GM23338 (cell line): ENCODE measurements around the gene MAD1L1. TPM values are rescaled to one million over a fixed set of nuclear protein-coding genes. Genes with fewer than 3 reads are reported as not detected.

Experiments
- ATAC-seq: fragments of 200-7000 bp; cut with Tn5 transposase; 3 replicates; pipeline ENCODE4 v1.9.1; 2020
- DNase-seq: peaks from one replicate; pipeline ENCODE4 v3.0.0-alpha.2; 2015; ENCODE audit warnings: low spot score
- H2AFZ ChIP-seq: fragments of 200-600 bp; sonication (generic); 2 replicates; pipeline ENCODE4 v1.8.0; 2016; ENCODE audit warnings: antibody characterized with exemption, mild to moderate bottlenecking, moderate library complexity
- H3F3A ChIP-seq: fragments of 200-600 bp; sonication (generic); replicated peaks from 2 replicates; pipeline ENCODE4 v1.8.0; 2017; ENCODE audit warnings: antibody characterized with exemption, mixed run types, low read depth
- H3K27ac ChIP-seq: fragments of 200-600 bp; sonication (generic); 2 replicates; pipeline ENCODE4 v1.6.1; 2016; ENCODE audit warnings: low read depth
- H3K27me3 ChIP-seq: fragments of 200-600 bp; sonication (generic); 2 replicates; pipeline ENCODE4 v1.8.0; 2016; ENCODE audit warnings: mild to moderate bottlenecking, mixed run types, moderate library complexity; ENCODE audit not compliant: insufficient read depth
- H3K36me3 ChIP-seq: fragments of 200-600 bp; sonication (generic); 2 replicates; pipeline ENCODE4 v1.8.0; 2016; ENCODE audit warnings: mild to moderate bottlenecking; ENCODE audit not compliant: insufficient read depth
- H3K4me1 ChIP-seq: fragments of 200-600 bp; sonication (generic); 2 replicates; pipeline ENCODE4 v1.8.0; 2016; ENCODE audit warnings: mild to moderate bottlenecking, moderate library complexity; ENCODE audit not compliant: insufficient read depth
- H3K4me2 ChIP-seq: fragments of 200-600 bp; sonication (generic); 2 replicates; pipeline ENCODE4 v1.7.1; 2017; ENCODE audit warnings: mixed run types
- H3K4me3 ChIP-seq: fragments of 200-600 bp; sonication (generic); 2 replicates; pipeline ENCODE4 v1.6.1; 2016; ENCODE audit warnings: mixed run types
- H3K79me2 ChIP-seq: fragments of 200-600 bp; sonication (generic); replicated peaks from 2 replicates; pipeline ENCODE4 v1.8.0; 2017; ENCODE audit warnings: mild to moderate bottlenecking; ENCODE audit not compliant: insufficient read depth
- H3K9me2 ChIP-seq: fragments of 200-600 bp; sonication (generic); 2 replicates; pipeline ENCODE4 v1.8.0; 2017; ENCODE audit not compliant: insufficient read depth
- H4K20me1 ChIP-seq: fragments of 200-600 bp; sonication (generic); replicated peaks from 2 replicates; pipeline ENCODE4 v1.8.0; 2017; ENCODE audit warnings: mild to moderate bottlenecking; ENCODE audit not compliant: insufficient read depth
- H3K27ac Mint-ChIP-seq: 2 replicates; pipeline ENCODE4 v1.8.0; 2020; ENCODE audit warnings: inconsistent platforms, mild to moderate bottlenecking, moderate library complexity, mixed read lengths
- H3K27me3 Mint-ChIP-seq: 3 replicates; pipeline ENCODE4 v1.8.0; 2022; ENCODE audit warnings: low read depth, mild to moderate bottlenecking, moderate library complexity, mixed read lengths, inconsistent platforms; ENCODE audit not compliant: insufficient read depth, poor library complexity
- H3K36me3 Mint-ChIP-seq: 3 replicates; pipeline ENCODE4 v1.8.0; 2021; ENCODE audit warnings: low read depth, mild to moderate bottlenecking, inconsistent platforms, moderate library complexity, mixed read lengths
- H3K4me1 Mint-ChIP-seq: 3 replicates; pipeline ENCODE4 v1.8.0; 2020; ENCODE audit warnings: mild to moderate bottlenecking, inconsistent platforms, mixed read lengths
- H3K4me3 Mint-ChIP-seq: 3 replicates; pipeline ENCODE4 v1.8.0; 2021; ENCODE audit warnings: moderate library complexity, mild to moderate bottlenecking, inconsistent platforms, mixed read lengths
- H3K9me3 Mint-ChIP-seq: 3 replicates; pipeline ENCODE4 v1.8.0; 2020; ENCODE audit warnings: moderate library complexity, mild to moderate bottlenecking, inconsistent platforms, mixed read lengths
- CREB1 ChIP-seq: fragments of 250-450 bp; sonication (Bioruptor Pico); IDR thresholded peaks from 2 replicates; pipeline ENCODE4 v1.5.0; 2020; ENCODE audit warnings: low read depth, mild to moderate bottlenecking, moderate library complexity
- CTCF ChIP-seq, 2 experiments: fragments of 200-600 bp in 1 of 2; sonication (generic) in 1 of 2; conservative IDR thresholded peaks; 2 replicates each; pipeline versions ENCODE4 v1.5.1 to v1.6.1; 2016 to 2017; ENCODE audit warnings: antibody characterized with exemption in 2 of 2, low read depth in 2 of 2, mild to moderate bottlenecking in 2 of 2, moderate library complexity in 1 of 2
- ETS1 ChIP-seq: IDR thresholded peaks from 2 replicates; pipeline ENCODE4 v1.6.1; 2016; ENCODE audit warnings: antibody characterized with exemption
- EZH2 ChIP-seq: fragments of 200-600 bp; sonication (generic); IDR thresholded peaks from one replicate; pipeline ENCODE4 v1.8.0; 2017; ENCODE audit warnings: antibody characterized with exemption, mild to moderate bottlenecking, low read depth; ENCODE audit not compliant: unreplicated experiment
- EZH2phosphoT487 ChIP-seq: fragments of 200-600 bp; sonication (generic); IDR thresholded peaks from one replicate; pipeline ENCODE4 v1.8.1; 2018; ENCODE audit warnings: antibody characterized with exemption; ENCODE audit not compliant: unreplicated experiment
- JUNB ChIP-seq: IDR thresholded peaks from one replicate; pipeline ENCODE4 v1.6.1; 2016; ENCODE audit warnings: antibody characterized with exemption; ENCODE audit not compliant: unreplicated experiment
- NANOG ChIP-seq: IDR thresholded peaks from 2 replicates; pipeline ENCODE4 v1.6.1; 2016; ENCODE audit warnings: antibody characterized with exemption, borderline replicate concordance
- POLR2AphosphoS5 ChIP-seq: IDR thresholded peaks from 2 replicates; pipeline ENCODE4 v1.6.1; 2016; ENCODE audit warnings: antibody characterized with exemption, low read depth
- REST ChIP-seq: IDR thresholded peaks from one replicate; pipeline ENCODE4 v1.6.1; 2018; ENCODE audit warnings: antibody characterized with exemption; ENCODE audit not compliant: unreplicated experiment
- STAT1 ChIP-seq: IDR thresholded peaks from one replicate; pipeline ENCODE4 v1.6.1; 2016; ENCODE audit warnings: antibody characterized with exemption; ENCODE audit not compliant: unreplicated experiment
- ZNF114 ChIP-seq: fragments of 250-450 bp; sonication (Bioruptor Pico); IDR thresholded peaks from 2 replicates; pipeline ENCODE4 v1.5.0; 2020; ENCODE audit warnings: mild to moderate bottlenecking, moderate library complexity
- polyA plus RNA-seq: library from polyadenylated mRNA; unstranded; fragments of >200 nt; fragmentation: Nextera tagmentation; extraction: Ambion mirVana; gene quantifications from 2 replicates; pipeline ENCODE4 v1.2.1, GENCODE V29; 2016
- total RNA-seq: library from RNA; depleted of rRNA; stranded (reverse); fragments of >200 nt; shearing (Covaris generic); gene quantifications from 2 replicates; pipeline ENCODE4 v1.2.3, GENCODE V29; 2014

Gene MAD1L1
- total and polyA plus RNA-seq, 2 experiments from 2014 or later: 40.3 to 59.3 TPM

- H3K4me1 Mint-ChIP-seq: no peaks in the 10 kb centered on the region
- Histone ChIP-seq H3K4me2 (no peak overlapping the region), H3K4me3 (no peak overlapping the region), H2AFZ (no peak overlapping the region), H3K79me2 (no peaks in the 10 kb centered on the region), H3K9me2 (no peaks in the 10 kb centered on the region), H3K4me1 (no peaks in the 10 kb centered on the region), H4K20me1 (no peaks in the 10 kb centered on the region), H3F3A (no peaks in the 10 kb centered on the region), H3K27me3 (no peaks in the 10 kb centered on the region), H3K27ac (no peak overlapping the region), H3K36me3 (no peaks in the 10 kb centered on the region)
- DNase-seq (no peak), ATAC-seq (no peak)
- H3K27ac Mint-ChIP-seq: no peak overlapping the region
- no peak overlapping the region for H3K4me3 Mint-ChIP-seq
- H3K36me3 Mint-ChIP-seq: peaks cover 22% of the 10 kb centered on the region
- H3K27me3 Mint-ChIP-seq: peaks cover 3% of the 10 kb centered on the region
- H3K9me3 Mint-ChIP-seq: peaks cover 4% of the 10 kb centered on the region; the same call in 2 of the 3 replicates
- TF ChIP-seq STAT1 (no peak), ETS1 (no peak), EZH2phosphoT487 (no peak), NANOG (no peak), EZH2 (no peak), JUNB (no peak), POLR2AphosphoS5 (no peak), ZNF114 (no peak), REST (no peak), CTCF (conservative IDR thresholded peaks at IDR 0.05; ENCODE audit: low read depth in 2 of 2) (no peak), CREB1 (CRISPR knock-in tag) (no peak)
These were observed 141.9 kb downstream of the MAD1L1 start for GRCh38 chr7:2090526-2091520.
